Natural killer cell (primary cell): ENCODE measurements around the gene NLK. TPM values are rescaled to one million over a fixed set of nuclear protein-coding genes. Genes with fewer than 3 reads are reported as not detected.
"Not testable (repeated sequence)": the region's sequence is repeated elsewhere in the genome, so short reads cannot be mapped to it uniquely, and the experiment has no call there.

Experiments
- ATAC-seq, 3 donors: fragments of 150-1000 bp in 2 of 3; fragments of 200-7000 bp in 1 of 3; cut with Tn5 transposase; 1 replicate in 1 of 3; 2 replicates in 2 of 3; pipeline ENCODE4 v1.10.0; 2021; ENCODE audit warnings: mild to moderate bottlenecking in 2 of 3, moderate library complexity in 2 of 3
- DNase-seq, 2 donors: peaks; one replicate each; pipeline versions ENCODE4 v3.0.0 to v3.0.0-alpha.2; 2013 to 2021; ENCODE audit warnings: mixed read lengths in 1 of 2
- H3K27ac ChIP-seq: one replicate; pipeline ENCODE4 v1.5.1; 2013; ENCODE audit warnings: mild to moderate bottlenecking, low read length
- H3K27me3 ChIP-seq: one replicate; pipeline ENCODE4 v1.6.1; 2013; ENCODE audit warnings: low read length; ENCODE audit not compliant: control insufficient read depth, insufficient read depth
- H3K36me3 ChIP-seq: one replicate; pipeline ENCODE4 v1.6.1; 2013; ENCODE audit warnings: low read length; ENCODE audit not compliant: control insufficient read depth, insufficient read depth
- H3K4me1 ChIP-seq: one replicate; pipeline ENCODE4 v1.6.1; 2013; ENCODE audit warnings: low read length; ENCODE audit not compliant: control insufficient read depth, insufficient read depth
- H3K4me3 ChIP-seq: one replicate; pipeline ENCODE4 v1.5.1; 2013; ENCODE audit warnings: low read length
- H3K9me3 ChIP-seq: one replicate; pipeline ENCODE4 v1.6.1; 2013; ENCODE audit warnings: low read length; ENCODE audit not compliant: control insufficient read depth, insufficient read depth
- H3K27ac Mint-ChIP-seq, 2 donors: one replicate each; pipeline ENCODE4 v1.8.0; 2022; ENCODE audit warnings: mild to moderate bottlenecking in 2 of 2, mixed read lengths in 2 of 2, moderate library complexity in 1 of 2
- H3K27me3 Mint-ChIP-seq, 2 donors: one replicate each; pipeline ENCODE4 v1.8.0; 2022; ENCODE audit warnings: low read depth in 2 of 2, mixed read lengths in 2 of 2
- H3K36me3 Mint-ChIP-seq: one replicate; pipeline ENCODE4 v1.8.0; 2022; ENCODE audit warnings: mixed read lengths
- H3K4me1 Mint-ChIP-seq, 2 donors: one replicate each; pipeline ENCODE4 v1.8.0; 2022; ENCODE audit warnings: mixed read lengths in 2 of 2
- H3K4me3 Mint-ChIP-seq: one replicate; pipeline ENCODE4 v1.8.0; 2022; ENCODE audit warnings: mild to moderate bottlenecking, moderate library complexity, mixed read lengths
- H3K9me3 Mint-ChIP-seq, 2 donors: one replicate each; pipeline ENCODE4 v1.8.0; 2022; ENCODE audit warnings: mixed read lengths in 2 of 2
- WGBS: methylation state at CpG from one replicate; pipeline ENCODE4 v1.1.7; 2013; ENCODE audit warnings: missing lambda C conversion rate; ENCODE audit not compliant: insufficient coverage; 5-methylcytosine and 5-hydroxymethylcytosine counted together
- intact Hi-C: fragments of 100-400 bp; cut with micrococcal nuclease; formaldehyde crosslinking; loops from one replicate; pipeline ENCODE4 v1.14.2; 2022
- total RNA-seq, 4 donors: library from RNA; stranded (reverse); fragments of 120-200 nt in 1 of 4; gene quantifications; one replicate each; pipeline versions ENCODE4 v1.2.3 to v1.2.4, GENCODE V29; 2013 to 2022
- TF ChIP-seq, protein P1 (sequence below): fragments of 200-600 bp; IDR thresholded peaks from one replicate; pipeline ENCODE4 v1.8.0; 2022; ENCODE audit warnings: antibody characterized with exemption

The NLK gene
- total RNA-seq, 3 donors from 2014 or later (not counting 1 experiment from before 2014, with no cell fraction given) = 18.3 to 35.6 (median 20.8) TPM

DNA sequence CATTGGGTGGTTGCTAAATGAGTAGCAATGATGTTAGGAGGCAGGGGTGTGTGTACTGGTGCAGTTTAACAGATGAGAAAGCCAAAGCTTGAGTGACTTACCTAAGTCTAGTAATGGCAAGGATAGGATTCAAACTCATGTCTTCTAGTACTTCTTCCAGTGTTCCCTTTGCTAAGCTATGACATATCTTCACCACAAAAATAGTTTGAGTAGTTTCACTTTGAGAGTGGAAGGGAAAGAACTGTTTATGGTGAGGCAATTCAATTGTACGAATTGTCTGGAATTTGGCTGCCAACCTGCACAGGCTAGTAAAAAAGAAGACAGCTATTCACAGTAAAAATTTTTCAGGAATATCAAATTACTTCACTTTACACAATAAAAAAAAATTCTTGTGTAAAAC, 138.0 kb downstream of the NLK start:
- H3K9me3 Mint-ChIP-seq = no peaks in the 10 kb centered on the region
- no peak overlapping the region for H3K4me3 Mint-ChIP-seq

DNA sequence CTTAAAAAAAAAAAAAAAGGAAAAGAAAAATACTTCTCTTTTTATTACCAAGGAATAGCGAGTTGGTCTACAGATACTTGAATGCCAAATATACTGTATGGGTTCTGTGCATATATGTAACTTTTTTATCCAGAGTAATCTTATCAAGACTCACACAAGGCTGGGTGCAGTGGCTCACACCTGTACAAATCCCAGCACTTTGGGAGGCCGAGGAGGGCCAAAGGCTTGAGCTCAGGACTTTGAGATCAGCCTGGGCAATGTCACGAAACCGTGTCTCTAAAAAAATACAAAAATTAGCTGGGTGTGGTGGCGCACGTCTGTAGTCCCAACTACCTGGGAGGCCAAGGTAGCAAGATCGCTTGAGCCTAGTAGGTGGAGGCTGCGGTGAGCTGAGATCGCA, 139.1 kb downstream of the NLK start:
- Mint-ChIP-seq H3K27ac (no peak overlapping the region), H3K9me3 (no peaks in the 10 kb centered on the region), H3K4me3 (no peak overlapping the region), H3K36me3 (peaks cover 10% of the 10 kb centered on the region), H3K27me3 (no peaks in the 10 kb centered on the region), H3K4me1 (no peaks in the 10 kb centered on the region)
- H3K27me3 ChIP-seq = no peaks in the 10 kb centered on the region
- no peaks in the 10 kb centered on the region for H3K9me3 ChIP-seq
- intact Hi-C loops = no loop called here
- peaks cover 11% of the 10 kb centered on the region for H3K36me3 ChIP-seq
- no peak overlapping the region for H3K27ac ChIP-seq
- WGBS = 98% methylated on average over 8 of the region's 9 CpGs
- no peak overlapping the region for H3K4me3 ChIP-seq
- TF ChIP-seq, protein P1, sequence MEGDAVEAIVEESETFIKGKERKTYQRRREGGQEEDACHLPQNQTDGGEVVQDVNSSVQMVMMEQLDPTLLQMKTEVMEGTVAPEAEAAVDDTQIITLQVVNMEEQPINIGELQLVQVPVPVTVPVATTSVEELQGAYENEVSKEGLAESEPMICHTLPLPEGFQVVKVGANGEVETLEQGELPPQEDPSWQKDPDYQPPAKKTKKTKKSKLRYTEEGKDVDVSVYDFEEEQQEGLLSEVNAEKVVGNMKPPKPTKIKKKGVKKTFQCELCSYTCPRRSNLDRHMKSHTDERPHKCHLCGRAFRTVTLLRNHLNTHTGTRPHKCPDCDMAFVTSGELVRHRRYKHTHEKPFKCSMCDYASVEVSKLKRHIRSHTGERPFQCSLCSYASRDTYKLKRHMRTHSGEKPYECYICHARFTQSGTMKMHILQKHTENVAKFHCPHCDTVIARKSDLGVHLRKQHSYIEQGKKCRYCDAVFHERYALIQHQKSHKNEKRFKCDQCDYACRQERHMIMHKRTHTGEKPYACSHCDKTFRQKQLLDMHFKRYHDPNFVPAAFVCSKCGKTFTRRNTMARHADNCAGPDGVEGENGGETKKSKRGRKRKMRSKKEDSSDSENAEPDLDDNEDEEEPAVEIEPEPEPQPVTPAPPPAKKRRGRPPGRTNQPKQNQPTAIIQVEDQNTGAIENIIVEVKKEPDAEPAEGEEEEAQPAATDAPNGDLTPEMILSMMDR = no peak
- ATAC-seq (no peak), DNase-seq (no peak)
- H3K4me1 ChIP-seq = no peaks in the 10 kb centered on the region

More for the DNA sequence above, 138.0 kb downstream of the NLK start:
- Histone ChIP-seq H3K27ac (no peak overlapping the region), H3K4me3 (no peak overlapping the region), H3K27me3 (no peaks in the 10 kb centered on the region), H3K36me3 (peaks cover 4% of the 10 kb centered on the region), H3K9me3 (no peaks in the 10 kb centered on the region), H3K4me1 (no peaks in the 10 kb centered on the region)
- WGBS = 60% methylated on average over 1 of the region's 1 CpG
- H3K27ac Mint-ChIP-seq = no peak overlapping the region
- ATAC-seq (no peak), DNase-seq (no peak)
- no peaks in the 10 kb centered on the region for H3K4me1 Mint-ChIP-seq
- H3K36me3 Mint-ChIP-seq = no peaks in the 10 kb centered on the region
- TF ChIP-seq, protein P1 = no peak
- no peaks in the 10 kb centered on the region for H3K27me3 Mint-ChIP-seq
- intact Hi-C loops = no loop called here

DNA sequence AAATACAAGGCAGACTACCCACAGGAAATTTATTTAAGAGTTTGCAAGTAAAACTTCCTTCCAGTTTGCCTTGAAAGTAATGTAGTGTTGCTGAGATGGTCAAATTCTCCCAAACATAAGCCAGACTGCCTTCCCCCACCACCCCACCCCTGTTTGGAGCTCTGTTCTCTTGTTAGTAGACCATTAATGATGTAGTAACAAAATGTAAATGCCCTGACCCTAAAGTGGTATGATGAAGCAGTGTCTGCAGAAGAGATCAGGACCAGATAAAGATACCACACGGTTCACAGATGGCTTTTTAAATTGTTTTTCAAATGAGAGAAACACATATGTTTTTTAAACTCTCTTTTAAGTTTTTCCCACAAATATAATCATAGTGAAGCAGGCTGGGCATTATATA, 140.1 kb downstream of the NLK start:
- ATAC-seq = no peak
- intact Hi-C loops = no loop called here
- WGBS = no CpG with 5 or more reads among the region's 1 CpG
- Histone ChIP-seq H3K4me1 (no peaks in the 10 kb centered on the region), H3K27ac (no peak overlapping the region), H3K36me3 (peaks cover 11% of the 10 kb centered on the region), H3K27me3 (no peaks in the 10 kb centered on the region), H3K9me3 (no peaks in the 10 kb centered on the region), H3K4me3 (no peak overlapping the region)
- TF ChIP-seq, protein P1 = no peak
- Mint-ChIP-seq H3K9me3 (no peaks in the 10 kb centered on the region), H3K27ac (no peak overlapping the region), H3K4me3 (no peak overlapping the region), H3K4me1 (no peaks in the 10 kb centered on the region), H3K36me3 (peaks cover 11% of the 10 kb centered on the region), H3K27me3 (no peaks in the 10 kb centered on the region)
- no peak for DNase-seq

DNA sequence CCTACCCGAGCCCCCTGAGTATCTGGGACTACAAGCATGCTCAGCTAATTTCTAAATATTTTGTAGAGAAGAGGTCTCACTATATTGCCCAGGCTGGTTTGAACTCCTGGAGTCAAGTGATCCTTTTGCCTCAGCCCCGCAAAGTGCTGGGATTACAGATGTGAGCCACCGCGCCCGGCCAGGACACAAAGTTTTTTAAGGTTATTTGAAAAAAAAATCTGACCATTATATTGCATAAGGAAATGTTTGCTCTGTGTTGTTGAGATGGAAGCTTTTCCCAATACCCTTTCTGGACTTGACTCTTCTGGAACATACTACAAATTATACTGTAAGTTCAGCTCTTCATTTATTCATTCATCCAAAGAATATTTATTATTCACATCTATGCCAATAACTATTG, 143.2 kb downstream of the NLK start:
- WGBS = 95% methylated on average over 4 of the region's 5 CpGs
- Mint-ChIP-seq H3K9me3 (no peaks in the 10 kb centered on the region), H3K4me1 (no peaks in the 10 kb centered on the region), H3K27ac (no peak overlapping the region), H3K36me3 (peaks cover 11% of the 10 kb centered on the region), H3K27me3 (no peaks in the 10 kb centered on the region), H3K4me3 (no peak overlapping the region)
- intact Hi-C loops = no loop called here
- Histone ChIP-seq H3K4me3 (no peak overlapping the region), H3K27ac (no peak overlapping the region), H3K4me1 (no peaks in the 10 kb centered on the region), H3K36me3 (peaks cover 14% of the 10 kb centered on the region), H3K27me3 (no peaks in the 10 kb centered on the region), H3K9me3 (no peaks in the 10 kb centered on the region)
- TF ChIP-seq, protein P1 = no peak
- ATAC-seq (no peak), DNase-seq (no peak)

DNA sequence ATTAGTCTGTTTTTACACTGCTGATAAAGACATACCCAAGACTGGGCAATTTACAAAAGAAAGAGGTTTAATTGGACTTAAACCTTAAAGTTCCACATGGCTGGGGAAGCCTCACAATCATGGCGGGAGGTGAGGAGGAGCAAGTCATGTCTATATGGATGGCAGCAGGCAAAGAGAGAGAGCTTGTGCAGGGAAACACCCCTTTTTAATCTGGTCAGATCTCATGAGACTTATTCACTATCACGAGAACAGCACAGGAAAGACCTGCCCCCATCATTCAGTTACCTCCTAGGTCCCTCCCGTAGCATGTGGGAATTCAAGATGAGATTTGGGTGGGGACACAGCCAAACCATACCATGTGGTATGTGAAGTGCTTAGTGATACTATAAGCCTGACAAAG, 144.0 kb downstream of the NLK start:
- H3K9me3 Mint-ChIP-seq, H3K27me3 ChIP-seq, H3K27ac ChIP-seq, H3K27ac Mint-ChIP-seq, H3K4me3 ChIP-seq, H3K9me3 ChIP-seq, DNase-seq, H3K4me3 Mint-ChIP-seq, H3K4me1 ChIP-seq, intact Hi-C loops, H3K27me3 Mint-ChIP-seq, H3K4me1 Mint-ChIP-seq, ATAC-seq: not testable (repeated sequence)
- H3K36me3 ChIP-seq = peaks cover 14% of the 10 kb centered on the region
- 83% methylated on average over 2 of the region's 3 CpGs for WGBS
- H3K36me3 Mint-ChIP-seq = peaks cover 19% of the 10 kb centered on the region
